HG02588 (cell line): ENCODE measurements around the gene OR2AE1.
A peak's percentile ranks its signal among the peaks of the same experiment; 100 is the strongest.
"Not testable (repeated sequence)": the region's sequence is repeated elsewhere in the genome, so short reads cannot be mapped to it uniquely, and the experiment has no call there.

ENCODE experiments used
- ATAC-seq: cut with Tn5 transposase; IDR thresholded peaks from one replicate; pipeline ENCODE4 v1.9.1; 2021; ENCODE audit warnings: mild to moderate bottlenecking, moderate library complexity; ENCODE audit not compliant: unreplicated experiment

Gene OR2AE1, protein sequence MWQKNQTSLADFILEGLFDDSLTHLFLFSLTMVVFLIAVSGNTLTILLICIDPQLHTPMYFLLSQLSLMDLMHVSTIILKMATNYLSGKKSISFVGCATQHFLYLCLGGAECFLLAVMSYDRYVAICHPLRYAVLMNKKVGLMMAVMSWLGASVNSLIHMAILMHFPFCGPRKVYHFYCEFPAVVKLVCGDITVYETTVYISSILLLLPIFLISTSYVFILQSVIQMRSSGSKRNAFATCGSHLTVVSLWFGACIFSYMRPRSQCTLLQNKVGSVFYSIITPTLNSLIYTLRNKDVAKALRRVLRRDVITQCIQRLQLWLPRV

DNA sequence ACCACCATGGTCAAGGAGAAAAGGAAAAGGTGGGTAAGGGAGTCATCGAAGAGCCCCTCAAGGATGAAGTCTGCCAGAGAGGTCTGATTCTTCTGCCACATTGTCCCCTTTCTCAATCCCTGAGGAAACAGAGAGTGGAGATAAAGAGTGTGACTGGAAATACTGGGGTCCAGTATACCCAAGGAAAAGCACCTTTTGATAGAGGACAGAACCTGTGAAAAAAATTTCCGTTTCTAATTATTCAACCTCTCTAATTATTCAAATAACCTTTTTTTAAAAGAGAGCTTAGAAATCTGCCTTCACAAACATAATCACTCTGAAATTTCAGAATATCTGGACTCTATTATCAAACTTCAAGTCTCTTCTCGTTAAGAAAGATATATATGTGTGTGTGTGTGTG, at the start of gene OR2AE1:
Gene OR2AE1 (minus strand): TSS at position 101 of the 400 bp plus-strand sequence. CDS start 0 bp downstream, at position 101.
- ATAC-seq: no peak

DNA sequence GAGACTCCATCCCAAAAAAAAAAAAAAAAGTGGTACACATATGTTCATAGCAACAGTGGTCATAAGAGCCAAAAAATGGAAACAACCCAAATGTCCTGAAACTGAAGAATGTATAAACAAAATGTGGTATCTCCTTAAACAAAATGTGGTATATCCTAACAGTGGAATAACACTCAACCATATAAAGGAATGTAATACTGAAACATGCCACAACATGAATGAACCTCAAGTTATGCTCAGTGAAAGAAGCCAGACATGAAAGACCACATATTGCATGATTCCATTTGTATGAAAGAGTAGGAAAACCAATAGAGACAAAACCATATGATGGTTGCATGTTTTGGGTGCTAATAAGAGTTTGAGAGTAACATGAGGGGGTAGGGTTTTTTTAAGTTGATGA, 49.5 kb upstream of the OR2AE1 start:
- no peak for ATAC-seq

DNA sequence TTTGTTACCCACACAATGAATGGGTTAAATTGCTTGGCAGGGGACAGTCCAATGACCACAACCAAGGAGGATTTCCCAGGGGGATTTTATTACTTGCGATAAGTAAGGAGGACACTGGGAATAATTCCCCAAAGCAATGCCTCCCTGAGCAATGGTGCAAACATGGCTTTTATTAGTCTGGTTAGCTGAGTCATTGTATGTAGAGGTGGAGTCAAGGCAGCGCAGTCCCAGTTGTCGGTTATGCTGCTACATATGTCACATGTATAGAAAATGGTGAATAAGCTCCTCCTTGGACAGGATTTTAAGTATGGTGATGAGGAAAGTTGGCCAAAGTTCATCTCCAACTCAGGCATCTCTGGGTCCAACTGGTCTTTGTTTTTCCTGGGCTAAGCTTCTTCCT, 46.4 kb upstream of the OR2AE1 start:
- no peak for ATAC-seq

DNA sequence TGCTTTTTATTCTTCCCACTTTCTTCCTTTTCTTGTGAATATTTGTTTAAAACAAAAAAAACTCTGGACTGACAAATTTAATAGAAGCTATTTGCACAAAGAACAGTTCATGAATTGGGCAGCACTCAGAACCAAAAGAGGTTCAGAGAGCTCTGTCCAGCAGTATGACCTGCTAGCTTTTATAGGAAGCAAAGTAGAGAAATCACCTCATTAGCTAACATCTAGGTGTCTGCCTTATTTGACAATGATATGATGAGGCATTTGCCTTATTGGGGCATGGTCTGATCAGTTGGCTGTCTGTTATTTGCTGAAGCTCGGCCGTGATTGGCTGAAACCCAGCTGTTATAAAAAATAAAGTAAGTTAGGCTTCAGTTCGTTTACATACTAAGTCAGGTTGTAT, 43.3 kb upstream of the OR2AE1 start:
- ATAC-seq: no peak

DNA sequence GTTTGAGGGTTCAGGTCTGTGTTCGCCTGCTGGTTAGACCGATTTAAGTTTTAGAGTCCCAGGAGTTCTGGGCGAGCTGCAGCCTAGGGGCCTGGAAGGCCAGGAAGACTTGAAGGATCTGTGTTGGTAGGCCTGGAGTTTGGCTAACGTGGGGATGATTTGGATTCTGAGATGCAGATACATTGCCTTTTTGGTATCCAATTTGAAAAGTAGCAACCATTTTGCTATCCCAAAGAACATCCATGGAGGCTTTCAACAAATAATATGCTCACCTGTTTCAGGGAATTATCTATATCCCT, 42.9 kb upstream of the OR2AE1 start:
- ATAC-seq: no peak

DNA sequence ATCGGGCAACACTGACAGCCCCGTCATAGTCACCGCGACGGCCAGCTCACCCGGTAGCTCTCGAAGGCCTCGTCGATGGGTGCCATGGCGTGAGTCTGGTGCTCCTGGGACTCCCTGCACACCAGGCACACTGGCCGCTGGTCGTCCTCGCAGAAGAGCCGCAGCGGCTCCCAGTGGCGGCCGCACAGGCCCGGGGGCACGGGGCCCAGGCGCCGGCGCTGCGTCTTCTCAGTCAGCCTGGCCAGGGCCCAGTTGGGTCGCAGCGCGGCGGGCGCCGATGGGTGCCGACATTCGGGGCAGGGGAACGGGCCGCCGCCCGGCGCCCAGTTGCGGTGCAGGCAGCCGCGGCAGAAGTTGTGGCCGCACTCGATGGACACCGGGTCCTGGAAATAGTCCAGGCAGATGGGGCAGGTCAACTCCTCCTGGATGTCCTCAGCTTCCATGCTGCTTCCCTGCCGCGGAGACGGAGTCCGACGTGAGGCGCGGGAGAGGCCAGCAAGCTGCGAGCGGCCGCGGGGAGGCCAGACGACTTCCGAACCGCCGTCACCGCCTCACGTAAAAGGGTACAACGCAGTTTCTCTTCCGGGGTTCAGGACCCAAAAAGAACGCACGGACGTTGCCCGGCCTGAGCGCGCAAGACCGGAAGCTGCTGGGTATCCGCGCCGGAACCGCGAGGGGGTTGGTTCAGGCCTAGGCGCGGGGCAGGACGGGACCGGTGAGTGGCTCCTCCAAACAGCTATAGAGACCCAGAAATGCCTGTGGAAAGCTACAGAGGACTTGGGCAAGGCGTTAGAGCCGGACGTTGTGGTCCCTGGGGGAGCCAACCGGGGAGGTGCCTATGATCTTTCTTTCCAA, 42.4 kb upstream of the OR2AE1 start, which contains the start of gene TRIM4:
Gene TRIM4 (minus strand): TSS at position 572 of the 855 bp plus-strand sequence. CDS start 129 bp downstream, at position 443.
- ATAC-seq: peak; percentile 98

DNA sequence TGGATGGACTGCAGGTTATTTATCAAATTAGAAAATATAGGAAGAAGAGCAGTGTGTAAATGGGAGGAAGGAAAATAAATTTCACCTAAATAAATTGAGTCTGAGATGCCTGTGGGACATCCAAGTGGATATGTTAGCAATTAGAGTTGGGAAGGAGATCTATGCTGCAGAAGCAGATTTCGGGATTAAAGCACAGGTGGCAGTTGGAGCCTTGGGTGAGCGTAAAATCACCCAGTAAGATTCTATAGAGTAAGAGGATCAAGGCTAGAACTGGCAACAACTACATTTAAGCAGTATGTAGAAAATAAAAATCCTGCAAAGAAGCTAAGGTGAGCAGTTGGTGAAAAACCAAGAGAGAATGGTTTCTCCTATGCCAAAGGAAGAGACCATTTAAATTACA, 34.1 kb upstream of the OR2AE1 start:
- no peak for ATAC-seq

DNA sequence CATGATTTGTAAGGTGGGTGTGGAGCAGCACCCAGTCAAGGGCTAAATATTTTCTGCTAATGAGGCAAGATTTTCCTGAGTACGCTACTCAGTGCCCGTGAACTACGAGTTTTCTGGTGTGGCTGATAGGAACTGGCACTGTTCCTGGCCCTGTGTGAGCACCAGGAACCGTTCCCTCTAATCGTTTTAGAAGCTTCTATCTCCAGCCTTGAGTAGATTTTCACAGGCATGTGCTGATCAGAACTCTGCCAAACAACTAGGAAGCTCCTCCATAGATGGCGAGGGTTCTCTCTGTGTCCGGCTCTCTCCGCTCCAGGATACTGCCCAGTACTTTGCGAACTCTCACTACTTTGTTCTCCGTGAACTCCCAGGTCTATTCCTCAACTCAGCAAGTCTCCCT, 24.7 kb upstream of the OR2AE1 start:
- ATAC-seq: no peak

DNA sequence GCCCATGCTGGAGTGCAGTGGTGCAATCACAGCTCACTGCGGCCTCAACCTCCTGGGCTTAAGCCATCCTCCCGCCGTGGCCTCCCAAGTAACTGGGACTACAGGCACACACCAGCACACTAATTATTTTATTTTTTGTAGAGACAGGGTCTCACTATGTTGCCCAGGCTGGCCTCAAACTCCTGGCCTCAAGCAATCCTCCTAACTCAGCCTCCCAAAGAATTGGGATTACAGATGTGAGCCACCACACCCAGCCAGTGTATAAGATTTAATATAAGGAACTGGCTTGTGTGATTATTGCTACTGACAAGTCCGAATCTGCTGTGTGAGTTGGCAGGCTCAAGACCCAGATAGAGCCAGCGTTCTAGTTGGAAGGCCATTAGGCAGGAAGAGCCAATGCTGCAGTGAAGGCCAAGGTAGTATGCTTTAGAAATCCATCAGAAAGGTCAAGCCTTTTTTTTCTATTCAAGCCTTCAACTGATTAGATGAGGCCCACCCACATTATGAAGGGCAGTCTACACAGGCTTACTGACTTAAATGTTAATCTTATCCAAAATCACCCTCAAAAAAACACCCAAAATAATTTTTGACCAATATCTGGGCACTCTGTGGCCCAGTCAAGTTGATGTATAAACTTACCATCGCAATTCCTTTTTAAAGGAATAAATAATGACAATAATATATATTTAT, 23.1 kb upstream of the OR2AE1 start:
- ATAC-seq: no peak

DNA sequence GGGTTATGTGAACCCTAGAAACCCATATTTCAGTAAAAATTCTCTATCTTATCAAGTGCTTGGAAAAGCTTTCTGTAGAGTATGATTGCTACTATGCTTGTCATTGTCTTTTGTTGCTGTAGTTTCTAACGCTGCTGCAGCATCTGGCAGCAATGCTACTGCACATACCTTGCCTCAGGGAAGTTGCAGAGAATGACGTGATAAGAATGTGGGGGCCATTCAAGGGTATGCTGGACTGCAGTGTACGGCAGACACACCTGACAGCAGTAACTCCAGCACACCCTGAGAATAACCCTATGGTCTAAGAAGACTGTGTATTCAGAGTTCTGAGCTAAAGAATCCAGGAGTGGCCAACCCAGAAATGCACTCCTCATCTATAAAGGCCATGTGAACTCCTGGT, 22.0 kb upstream of the OR2AE1 start:
- ATAC-seq: no peak

DNA sequence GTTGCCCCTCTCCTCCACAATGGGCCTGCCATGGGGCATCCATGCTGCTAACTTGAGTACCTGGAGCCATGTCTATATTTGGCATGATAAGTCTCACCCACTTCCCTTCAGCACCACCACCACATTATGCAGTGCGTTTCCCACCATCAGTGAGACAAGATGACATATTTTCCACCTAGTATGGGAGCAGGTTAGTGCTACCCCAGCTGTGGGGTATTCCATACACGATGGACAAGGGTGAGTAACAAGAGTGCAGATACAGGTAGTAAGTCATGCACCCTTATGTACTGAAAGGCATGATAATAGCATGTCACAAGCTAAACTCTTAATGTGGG, 21.2 kb upstream of the OR2AE1 start:
- no peak for ATAC-seq

DNA sequence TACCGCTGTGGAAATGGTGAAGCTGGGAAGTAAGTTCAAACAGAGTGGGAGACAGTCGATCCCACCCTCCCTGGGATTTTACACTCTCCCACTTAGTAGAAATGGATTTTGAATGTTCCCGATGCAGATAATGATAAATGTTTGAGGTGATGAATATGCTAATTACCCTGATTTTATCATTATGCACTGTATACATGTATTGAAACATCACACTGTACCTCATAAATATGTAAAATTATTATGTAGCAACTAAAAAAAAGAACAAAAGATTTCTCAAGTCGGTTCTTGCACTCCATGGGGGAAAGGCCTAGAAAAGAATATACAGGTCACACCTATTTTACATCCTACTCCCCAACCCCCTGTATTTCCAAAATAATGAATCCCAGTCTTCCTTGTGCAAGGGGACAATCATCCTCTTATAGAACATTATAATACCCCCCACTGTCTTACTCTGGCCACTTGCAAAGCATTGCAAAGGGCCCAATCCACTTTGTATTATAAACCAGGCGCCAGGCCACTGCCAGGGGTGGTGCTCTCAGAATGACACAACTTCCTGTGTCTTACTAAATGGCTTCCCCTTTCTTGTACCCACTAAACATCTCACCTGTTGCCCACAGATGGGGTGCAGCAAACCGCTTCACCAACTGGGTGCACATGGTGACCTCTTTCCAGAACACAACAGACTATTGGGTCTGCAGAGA, 20.6 kb upstream of the OR2AE1 start:
- ATAC-seq: no peak

DNA sequence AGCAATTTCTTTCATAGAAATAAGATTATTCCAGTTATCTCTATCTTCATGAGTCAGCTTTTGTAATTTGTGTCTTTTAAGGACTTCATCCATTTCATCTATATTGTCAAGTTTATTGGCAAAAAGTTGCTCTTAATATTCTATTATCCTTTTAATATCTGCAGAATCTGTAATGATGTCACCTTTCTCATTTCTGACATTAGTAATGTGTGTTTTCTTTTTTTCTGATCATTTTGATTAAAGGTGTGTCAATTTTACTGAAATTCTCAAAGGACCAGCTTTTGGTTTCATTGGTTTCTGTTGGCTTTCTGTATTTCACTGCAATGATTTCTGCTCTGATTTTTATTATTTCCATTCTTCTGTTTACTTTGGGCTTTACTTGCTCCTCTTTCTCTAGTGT, 17.9 kb upstream of the OR2AE1 start:
- no peak for ATAC-seq

DNA sequence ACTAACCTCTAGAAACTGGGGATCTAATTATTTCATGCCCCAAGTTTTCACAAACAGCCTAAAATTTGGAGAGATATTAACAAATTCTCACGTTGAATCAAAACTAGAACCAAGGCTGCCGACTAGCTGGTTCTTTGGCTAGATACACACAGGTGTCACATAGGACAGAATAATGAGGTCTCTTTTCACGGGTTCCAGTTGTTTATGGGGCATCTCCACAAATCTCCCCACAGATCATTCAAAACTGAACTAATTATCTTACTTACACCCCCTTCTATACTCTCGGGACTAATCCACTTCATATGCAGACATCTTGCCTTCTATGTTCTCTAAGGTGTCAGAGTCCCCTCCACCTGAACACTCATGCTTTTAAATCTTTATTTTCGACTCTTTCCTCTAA, 16.4 kb upstream of the OR2AE1 start:
- no peak for ATAC-seq

DNA sequence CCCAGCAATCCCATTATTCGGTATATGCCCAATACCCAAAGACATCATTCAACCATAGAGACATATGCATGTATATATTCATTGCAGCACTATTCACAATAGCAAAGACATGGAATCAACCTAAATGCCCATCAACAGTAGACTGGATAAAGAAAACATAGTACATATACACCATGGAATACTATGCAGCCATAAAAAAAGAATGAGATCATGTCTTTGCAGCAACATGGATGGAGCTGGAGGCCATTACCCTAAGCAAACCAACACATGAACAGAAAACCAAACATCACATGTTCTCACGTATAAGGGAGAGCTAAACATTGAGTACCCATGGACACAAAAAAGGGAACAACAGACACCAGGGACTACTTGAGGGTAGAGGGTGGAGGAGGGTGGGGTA, 13.5 kb upstream of the OR2AE1 start:
- not testable (repeated sequence) for ATAC-seq

DNA sequence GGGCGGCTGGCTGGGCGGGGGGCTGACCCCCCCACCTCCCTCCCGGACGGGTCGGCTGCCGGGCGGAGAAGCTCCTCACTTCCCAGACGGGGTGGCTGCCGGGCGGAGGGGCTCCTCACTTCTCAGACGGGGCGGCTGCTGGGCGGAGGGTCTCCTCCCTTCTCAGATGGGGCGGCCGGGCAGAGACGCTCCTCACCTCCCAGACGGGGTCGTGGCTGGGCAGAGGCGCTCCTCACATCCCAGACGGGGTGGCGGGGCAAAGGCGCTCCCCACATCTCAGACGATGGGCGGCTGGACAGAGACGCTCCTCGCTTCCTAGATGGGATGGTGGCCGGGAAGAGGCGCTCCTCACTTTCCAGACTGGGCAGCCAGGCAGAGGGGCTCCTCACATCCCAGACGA, 11.5 kb upstream of the OR2AE1 start:
- not testable (repeated sequence) for ATAC-seq

DNA sequence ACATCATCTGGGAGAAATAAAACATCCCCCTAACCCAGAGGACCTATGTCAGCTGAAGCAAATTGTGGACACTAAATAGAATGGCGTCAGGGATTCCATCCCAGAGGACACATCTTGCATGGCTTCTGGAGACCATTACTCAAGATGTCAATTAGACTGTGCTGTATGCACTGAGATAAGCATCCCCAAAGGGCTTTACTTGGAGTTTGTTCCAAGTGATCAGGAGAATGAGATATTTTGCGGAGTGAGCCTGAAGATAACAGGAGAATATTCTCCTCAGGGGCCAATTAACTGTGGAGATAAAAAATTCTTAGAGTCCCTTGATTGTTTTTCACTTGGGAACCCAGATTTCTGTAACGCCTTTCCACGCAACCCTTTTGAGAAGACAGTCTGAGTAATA, 4.5 kb upstream of the OR2AE1 start:
- no peak for ATAC-seq

DNA sequence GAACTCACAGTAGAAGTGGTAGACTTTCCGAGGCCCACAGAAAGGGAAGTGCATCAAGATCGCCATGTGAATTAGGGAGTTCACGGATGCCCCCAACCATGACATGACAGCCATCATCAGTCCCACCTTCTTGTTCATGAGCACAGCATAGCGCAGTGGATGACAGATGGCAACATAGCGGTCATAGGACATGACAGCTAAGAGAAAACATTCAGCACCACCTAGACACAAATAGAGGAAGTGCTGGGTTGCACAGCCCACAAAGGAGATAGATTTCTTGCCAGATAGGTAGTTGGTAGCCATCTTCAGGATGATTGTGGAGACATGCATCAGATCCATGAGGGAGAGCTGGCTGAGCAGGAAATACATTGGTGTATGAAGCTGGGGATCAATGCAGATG, 342 bp downstream of the OR2AE1 start:
- no peak for ATAC-seq

DNA sequence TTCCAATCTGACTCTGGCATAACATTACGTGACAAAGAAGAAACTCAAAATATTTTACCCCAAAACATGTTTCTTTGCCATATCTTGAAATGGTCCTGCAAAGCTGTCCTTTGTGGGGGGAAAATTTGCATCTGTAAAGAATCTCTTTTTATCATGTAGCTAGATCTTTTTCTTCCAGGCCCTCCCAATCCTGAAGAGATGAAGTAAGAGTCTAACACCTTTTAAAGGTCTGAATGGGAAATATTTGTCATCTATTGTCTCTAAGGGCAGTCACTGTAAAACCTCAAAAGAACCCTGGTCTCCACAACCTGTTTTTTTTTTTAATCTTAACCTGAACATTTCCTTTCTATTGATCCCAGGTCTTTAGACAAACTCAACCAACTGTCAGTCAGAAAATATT, 8.6 kb downstream of the OR2AE1 start:
- ATAC-seq: no peak

DNA sequence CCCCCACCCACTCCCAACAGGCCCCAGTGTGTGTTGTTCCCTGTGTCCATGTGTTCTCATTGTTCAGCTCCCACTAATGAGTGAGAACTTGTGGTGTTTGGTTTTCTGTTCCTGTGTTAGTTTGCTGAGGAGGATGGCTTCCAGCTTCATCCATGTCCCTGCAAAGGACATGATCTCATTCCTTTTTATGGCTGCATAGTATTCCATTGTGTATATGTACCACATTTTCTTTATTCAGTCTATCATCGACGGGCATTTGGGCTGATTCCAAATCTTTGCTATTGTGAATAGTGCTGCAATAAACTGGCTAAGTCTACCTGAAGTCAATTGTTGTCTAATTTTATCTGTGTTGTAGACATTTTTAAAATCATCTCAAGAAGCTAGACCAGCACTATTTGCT, 9.4 kb downstream of the OR2AE1 start:
- not testable (repeated sequence) for ATAC-seq

DNA sequence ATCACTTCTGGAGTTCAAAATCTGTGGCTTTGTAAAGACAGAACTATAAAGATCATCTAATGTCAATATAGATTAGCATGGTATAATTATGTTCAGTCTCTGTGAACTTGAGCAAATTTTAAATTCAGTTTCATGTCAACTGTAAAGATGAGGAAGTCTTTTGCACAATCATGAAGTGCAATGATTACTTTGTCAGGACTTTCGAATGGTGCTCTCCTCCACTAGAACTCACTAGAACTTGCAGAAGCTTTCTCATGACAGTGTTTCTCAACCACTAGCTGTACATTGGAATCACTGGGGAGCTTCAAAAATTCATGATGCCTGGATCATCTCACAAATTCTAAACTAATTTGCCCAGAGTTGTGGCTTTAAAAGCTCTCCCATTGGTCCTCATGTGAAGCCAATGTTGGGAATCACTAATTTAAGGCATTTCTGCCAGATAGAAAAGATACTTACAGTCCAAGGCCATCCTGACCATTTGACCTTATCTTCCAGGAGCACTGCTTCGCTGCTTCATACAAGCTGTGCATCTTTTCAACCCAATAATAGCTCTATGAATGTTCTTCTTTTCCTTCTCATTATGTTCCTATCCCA, 12.9 kb downstream of the OR2AE1 start:
- no peak for ATAC-seq
